Cardiac septum (tissue), 1 donor: Measurements from ENCODE around the gene FZD4. TPM values are rescaled to one million over a fixed set of nuclear protein-coding genes. Genes with fewer than 3 reads are reported as not detected.
"Not testable (repeated sequence)": the region's sequence is repeated elsewhere in the genome, so short reads cannot be mapped to it uniquely, and the experiment has no call there.

Source experiments
- DNase-seq: peaks from one replicate; pipeline ENCODE4 v3.0.0-alpha.2; 2020; ENCODE audit warnings: low spot score
- intact Hi-C: fragments of 100-400 bp; cut with DNase I; formaldehyde crosslinking; loops from one replicate; pipeline ENCODE4 v1.14.0; 2022
- total RNA-seq: library from RNA; stranded (reverse); fragmentation: NEBNext Ultra II Directional; extraction: Animal tissue kit (Norgen Biotek cat#: 25700); gene quantifications from one replicate; pipeline ENCODE4 v1.2.1, GENCODE V29; 2021
- donor health status: DM: no; HTN: no; CAD: no.

The FZD4 gene
- total RNA-seq, 1 donor from 2014 or later: 14.4 TPM

- intact Hi-C loops: no loop called here
- DNase-seq: no peak
These were observed 13.9 kb downstream of the FZD4 start for GRCh38 chr11:86941077-86941870.

- DNase-seq: no peak
These were observed 14.9 kb downstream of the FZD4 start for GRCh38 chr11:86940122-86940777.

GRCh38 chr11:86938900-86939880 lies 16.0 kb downstream of the FZD4 start:
- no peak for DNase-seq
- intact Hi-C loops: loop anchor here (2.0 to 10.0 kb wide), 2 partner anchors 352 to 486 kb away; no protein-coding TSS in a partner anchor

More at GRCh38 chr11:86940122-86940777, 14.9 kb downstream of the FZD4 start:
- intact Hi-C loops: no loop called here

- intact Hi-C loops: loop anchor here (2.0 to 10.0 kb wide), 2 partner anchors 352 to 486 kb away; no protein-coding TSS in a partner anchor
These were observed 16.8 kb downstream of the FZD4 start for GRCh38 chr11:86938203-86938899.

GRCh38 chr11:86937193-86937806 lies 17.9 kb downstream of the FZD4 start:
- intact Hi-C loops: loop anchor here (10.0 kb wide), 1 partner anchor 488 kb away; no protein-coding TSS in a partner anchor
- not testable (repeated sequence) for DNase-seq

More at GRCh38 chr11:86938203-86938899, 16.8 kb downstream of the FZD4 start:
- no peak for DNase-seq

GRCh38 chr11:86934926-86935579 lies 20.1 kb downstream of the FZD4 start:
- DNase-seq: no peak
- intact Hi-C loops: loop anchor here (10.0 kb wide), 1 partner anchor 490 kb away; no protein-coding TSS in a partner anchor

GRCh38 chr11:86934582-86934900 lies 20.7 kb downstream of the FZD4 start:
- intact Hi-C loops: loop anchor here (10.0 kb wide), 1 partner anchor 490 kb away; no protein-coding TSS in a partner anchor
- no peak for DNase-seq

GRCh38 chr11:86933891-86934581 lies 21.2 kb downstream of the FZD4 start:
- intact Hi-C loops: loop anchor here (10.0 kb wide), 1 partner anchor 491 kb away; no protein-coding TSS in a partner anchor
- DNase-seq: no peak

- intact Hi-C loops: loop anchor here (10.0 kb wide), 1 partner anchor 492 kb away; no protein-coding TSS in a partner anchor
- no peak for DNase-seq
These were observed 22.0 kb downstream of the FZD4 start for GRCh38 chr11:86932924-86933875.

GRCh38 chr11:86932259-86932585 lies 23.0 kb downstream of the FZD4 start:
- intact Hi-C loops: loop anchor here (10.0 kb wide), 1 partner anchor 493 kb away; no protein-coding TSS in a partner anchor

GRCh38 chr11:86931548-86932258 lies 23.5 kb downstream of the FZD4 start:
- intact Hi-C loops: loop anchor here (10.0 kb wide), 1 partner anchor 493 kb away; no protein-coding TSS in a partner anchor
- DNase-seq: no peak

More at GRCh38 chr11:86932259-86932585, 23.0 kb downstream of the FZD4 start:
- no peak for DNase-seq

- intact Hi-C loops: loop anchor here (10.0 kb wide), 1 partner anchor 494 kb away; no protein-coding TSS in a partner anchor
- DNase-seq: no peak
These were observed 24.1 kb downstream of the FZD4 start for GRCh38 chr11:86930957-86931547.

- intact Hi-C loops: no loop called here
- DNase-seq: no peak
These were observed 28.2 kb downstream of the FZD4 start for GRCh38 chr11:86926975-86927374.

GRCh38 chr11:86923999-86924766 lies 31.0 kb downstream of the FZD4 start:
- intact Hi-C loops: loop anchor here (5.0 kb wide), 1 partner anchor 182 kb away; no protein-coding TSS in a partner anchor

More at GRCh38 chr11:86923999-86924766, 31.0 kb downstream of the FZD4 start:
- DNase-seq: no peak
